ENCODE results near the gene MCOLN1. TPM values are rescaled to one million over a fixed set of nuclear protein-coding genes. Genes with fewer than 3 reads are reported as not detected.

The MCOLN1 gene
- total RNA-seq, 4 donors from 2014 or later = 7.4 to 18.4 (median 17.5) TPM

- TF ChIP-seq POLR2A (IDR thresholded peaks at IDR 0.05) (no peak), EP300 (IDR thresholded peaks at IDR 0.05) (no peak), CTCF (IDR thresholded peaks at IDR 0.05) (no peak), POLR2AphosphoS5 (IDR thresholded peaks at IDR 0.05) (no peak)
- no peak overlapping the region for H3K4me3 ChIP-seq
- no peaks in the 10 kb centered on the region for H3K9me3 ChIP-seq
- no peaks in the 10 kb centered on the region for H3K36me3 ChIP-seq
- 51 to 62% methylated on average over 3 to 5 of the region's 6 CpGs for WGBS, 2 donors (ENCODE audit: low coverage in 1 of 2)
- H3K4me1 ChIP-seq = no peaks in the 10 kb centered on the region
- H3K27me3 ChIP-seq = no peaks in the 10 kb centered on the region
- H3K27ac ChIP-seq = no peak overlapping the region
- no peak for ATAC-seq
Measured at GRCh38 chr19:7578127-7578526, 55.7 kb downstream of the MCOLN1 start.

- ATAC-seq = no peak
- H3K4me3 ChIP-seq = no peak overlapping the region
- no peak overlapping the region for H3K27ac ChIP-seq
- H3K4me1 ChIP-seq = no peaks in the 10 kb centered on the region
- no peaks in the 10 kb centered on the region for H3K36me3 ChIP-seq
- no peaks in the 10 kb centered on the region for H3K27me3 ChIP-seq
- TF ChIP-seq EP300 (IDR thresholded peaks at IDR 0.05) (no peak), CTCF (IDR thresholded peaks at IDR 0.05) (no peak), POLR2AphosphoS5 (IDR thresholded peaks at IDR 0.05) (no peak), POLR2A (IDR thresholded peaks at IDR 0.05) (no peak)
- 69 to 76% methylated on average over 6 of the region's 6 CpGs for WGBS, 2 donors (ENCODE audit: low coverage in 1 of 2)
- H3K9me3 ChIP-seq = no peaks in the 10 kb centered on the region
Measured at GRCh38 chr19:7579182-7579581, 56.8 kb downstream of the MCOLN1 start.

GRCh38 chr19:7582446-7582845 lies 60.0 kb downstream of the MCOLN1 start:
- Histone ChIP-seq H3K4me3 (no peak overlapping the region), H3K9me3 (no peaks in the 10 kb centered on the region), H3K4me1 (no peaks in the 10 kb centered on the region), H3K27me3 (no peaks in the 10 kb centered on the region), H3K36me3 (no peaks in the 10 kb centered on the region), H3K27ac (no peak overlapping the region)
- TF ChIP-seq CTCF (IDR thresholded peaks at IDR 0.05) (no peak), POLR2A (IDR thresholded peaks at IDR 0.05) (no peak), EP300 (IDR thresholded peaks at IDR 0.05) (no peak), POLR2AphosphoS5 (IDR thresholded peaks at IDR 0.05) (no peak)
- ATAC-seq = no peak
- 61 to 71% methylated on average over 7 to 10 of the region's 11 CpGs for WGBS, 2 donors (ENCODE audit: low coverage in 1 of 2)

Small RNA genes within 50 kb of the gene (small RNA-seq; reads per million reads assigned to genes)
- 0 reads per million in 4 donors for gene AC008878.2

Other genes with a start within 250 kb of the MCOLN1 start
- 10 to 100 TPM; 67.6 to 95.6 (median 81.2) TPM for gene INSR, start 228.2 kb upstream of the MCOLN1 start, total RNA-seq
- gene ARHGEF18, start 173.7 kb upstream of the MCOLN1 start, total RNA-seq = 10 to 100 TPM; 21.3 to 45.2 (median 30.4) TPM
- 1 to 10 TPM; 1.0 to 3.1 (median 1.9) TPM for gene PEX11G, start 33.6 kb upstream of the MCOLN1 start, total RNA-seq
- 100 to 1,000 TPM in 2 of 4 donors, 10 to 100 TPM in 2; 63.9 to 153 (median 98.7) TPM for gene ZNF358, start 6.5 kb upstream of the MCOLN1 start, total RNA-seq
- gene PNPLA6, start 13.1 kb downstream of the MCOLN1 start, total RNA-seq = 100 to 1,000 TPM in 1 of 4 donors, 10 to 100 TPM in 3; 54.9 to 111 (median 75.2) TPM
- 1 to 10 TPM in 1 of 4 donors, under 1 TPM in 1, not detected in 2; 0.46 to 2.1 TPM for gene CAMSAP3, start 73.2 kb downstream of the MCOLN1 start, total RNA-seq
- 10 to 100 TPM; 36.7 to 50.6 (median 42.5) TPM for gene XAB2, start 106.9 kb downstream of the MCOLN1 start, total RNA-seq
- 10 to 100 TPM; 12.0 to 26.8 (median 17.8) TPM for gene PET100, start 107.2 kb downstream of the MCOLN1 start, total RNA-seq
- gene PCP2, start 111.1 kb downstream of the MCOLN1 start, total RNA-seq = not detected
- 10 to 100 TPM in 3 of 4 donors, 1 to 10 TPM in 1; 4.4 to 16.9 (median 14.1) TPM for gene STXBP2, start 114.5 kb downstream of the MCOLN1 start, total RNA-seq
- not detected for gene RETN, start 146.4 kb downstream of the MCOLN1 start, total RNA-seq
- 1 to 10 TPM in 1 of 4 donors, under 1 TPM in 2, not detected in 1; 0.67 to 1.2 (median 0.96) TPM for gene MCEMP1, start 154.5 kb downstream of the MCOLN1 start, total RNA-seq
- 10 to 100 TPM; 56.0 to 69.0 (median 64.0) TPM for gene TRAPPC5, start 158.2 kb downstream of the MCOLN1 start, total RNA-seq
- gene FCER2, start 179.5 kb downstream of the MCOLN1 start, total RNA-seq = 1 to 10 TPM in 1 of 4 donors, not detected in 3; 1.2 TPM
- 1 to 10 TPM in 3 of 4 donors, not detected in 1; 1.1 to 6.8 (median 5.5) TPM for gene CLEC4G, start 209.5 kb downstream of the MCOLN1 start, total RNA-seq
- 10 to 100 TPM in 2 of 4 donors, 1 to 10 TPM in 1, under 1 TPM in 1; 0.78 to 11.4 (median 8.0) TPM for gene CD209, start 224.9 kb downstream of the MCOLN1 start, total RNA-seq
- not detected for gene CLEC4M, start 240.6 kb downstream of the MCOLN1 start, total RNA-seq

Measured in gastroesophageal sphincter (tissue), 4 donors.